SU-DHL-6 (cell line): ENCODE measurements around the gene B9D2.

Source experiments
- H2AFZ ChIP-seq: fragments of 200-600 bp; sonication (generic); 2 replicates; pipeline ENCODE4 v1.6.1; 2014; ENCODE audit warnings: low read depth, mild to moderate bottlenecking, moderate library complexity, mixed read lengths, antibody characterized with exemption, low read length; ENCODE audit not compliant: severe bottlenecking
- H3F3A ChIP-seq: fragments of 200-600 bp; shearing (Covaris generic); 2 replicates; pipeline ENCODE4 v1.6.0; 2016; ENCODE audit warnings: antibody characterized with exemption, mild to moderate bottlenecking; ENCODE audit not compliant: insufficient read depth
- H3K27ac ChIP-seq: fragments of 200-600 bp; sonication (generic); 2 replicates; pipeline ENCODE4 v1.5.1; 2016; ENCODE audit warnings: low read depth, mild to moderate bottlenecking, low read length, moderate library complexity, mixed read lengths
- H3K27me3 ChIP-seq: fragments of 200-600 bp; sonication (generic), shearing (Covaris generic); 2 replicates; pipeline ENCODE4 v1.6.0; 2014; ENCODE audit warnings: mild to moderate bottlenecking, low read length
- H3K36me3 ChIP-seq: fragments of 200-600 bp; sonication (generic); 2 replicates; pipeline ENCODE4 v1.6.1; 2014; ENCODE audit warnings: mild to moderate bottlenecking, low read length, mixed read lengths
- H3K4me2 ChIP-seq: fragments of 300-600, 200-600 bp; shearing (Covaris generic), sonication (generic); 2 replicates; pipeline ENCODE4 v1.6.0; 2014; ENCODE audit warnings: low read length, low read depth, mild to moderate bottlenecking; ENCODE audit not compliant: poor library complexity, severe bottlenecking
- H3K4me3 ChIP-seq: fragments of 200-600 bp; sonication (generic); 2 replicates; pipeline ENCODE4 v1.5.1; 2014; ENCODE audit warnings: antibody characterized with exemption, low read length, mild to moderate bottlenecking, mixed read lengths; ENCODE audit not compliant: insufficient read depth, poor library complexity, severe bottlenecking
- H3K79me2 ChIP-seq: fragments of 200-600 bp; sonication (generic); 2 replicates; pipeline ENCODE4 v1.6.1; 2014; ENCODE audit warnings: mild to moderate bottlenecking, low read length, moderate library complexity; ENCODE audit not compliant: insufficient read depth
- H3K9ac ChIP-seq: fragments of 200-600 bp; sonication (generic); 2 replicates; pipeline ENCODE4 v1.7.0; 2014; ENCODE audit warnings: mild to moderate bottlenecking, low read length
- H3K9me2 ChIP-seq: fragments of 200-600 bp; sonication (generic); replicated peaks from 2 replicates; pipeline ENCODE4 v1.6.1; 2014; ENCODE audit warnings: low read length; ENCODE audit not compliant: insufficient read depth
- H3K9me3 ChIP-seq: fragments of 200-600 bp; sonication (generic); 2 replicates; pipeline ENCODE4 v1.6.1; 2014; ENCODE audit warnings: low read length, mixed read lengths; ENCODE audit not compliant: insufficient read depth
- H4K20me1 ChIP-seq: fragments of 200-600 bp; sonication (generic); 2 replicates; pipeline ENCODE4 v1.6.1; 2014; ENCODE audit warnings: low read depth, mild to moderate bottlenecking, antibody characterized with exemption, low read length, moderate library complexity, mixed read lengths
- CTCF ChIP-seq: fragments of 200-600 bp; sonication (generic); IDR thresholded peaks from one replicate; pipeline ENCODE4 v1.5.1; 2017; ENCODE audit warnings: antibody characterized with exemption, mild to moderate bottlenecking, low read length, moderate library complexity; ENCODE audit not compliant: insufficient read depth, poor library complexity, severe bottlenecking
- EZH2phosphoT487 ChIP-seq: fragments of 200-600 bp; sonication (generic), shearing (Covaris generic); conservative IDR thresholded peaks from 2 replicates; pipeline ENCODE4 v1.6.1; 2018; ENCODE audit warnings: mild to moderate bottlenecking, antibody characterized with exemption, low read length, moderate library complexity, mixed read lengths

B9D2 gene

GRCh38 chr19:41339936-41340335, 24.0 kb downstream of the B9D2 start:
- Histone ChIP-seq H3K27me3 (no peaks in the 10 kb centered on the region), H3K4me3 (no peak overlapping the region), H4K20me1 (no peaks in the 10 kb centered on the region), H3K9me3 (no peaks in the 10 kb centered on the region), H2AFZ (no peak overlapping the region), H3K79me2 (peaks cover 4% of the 10 kb centered on the region), H3K9me2 (no peaks in the 10 kb centered on the region), H3K36me3 (peaks cover 4% of the 10 kb centered on the region; the same call in 1 of the 2 replicates), H3F3A (no peaks in the 10 kb centered on the region), H3K27ac (no peak overlapping the region), H3K9ac (no peak overlapping the region), H3K4me2 (no peak overlapping the region)
- TF ChIP-seq CTCF: no peak
- no peak for TF ChIP-seq EZH2phosphoT487

GRCh38 chr19:41335467-41335866, 28.5 kb downstream of the B9D2 start:
- Histone ChIP-seq H3K9me2 (no peaks in the 10 kb centered on the region), H3K27me3 (no peaks in the 10 kb centered on the region), H3F3A (no peaks in the 10 kb centered on the region), H3K79me2 (peaks cover 4% of the 10 kb centered on the region), H3K4me2 (no peak overlapping the region), H4K20me1 (no peaks in the 10 kb centered on the region), H3K4me3 (no peak overlapping the region), H3K9ac (no peak overlapping the region), H3K36me3 (peaks cover 5% of the 10 kb centered on the region; the same call in 1 of the 2 replicates), H2AFZ (no peak overlapping the region), H3K27ac (no peak overlapping the region), H3K9me3 (no peaks in the 10 kb centered on the region)
- no peak for TF ChIP-seq CTCF
- TF ChIP-seq EZH2phosphoT487: no peak

- Histone ChIP-seq H3K9ac (no peak overlapping the region), H3K4me2 (no peak overlapping the region), H3K27ac (no peak overlapping the region), H3K9me3 (no peaks in the 10 kb centered on the region), H4K20me1 (no peaks in the 10 kb centered on the region), H3K27me3 (no peaks in the 10 kb centered on the region), H2AFZ (no peak overlapping the region), H3K79me2 (peaks cover 4% of the 10 kb centered on the region), H3F3A (no peaks in the 10 kb centered on the region), H3K4me3 (no peak overlapping the region), H3K36me3 (peaks cover 4% of the 10 kb centered on the region; the same call in 1 of the 2 replicates), H3K9me2 (no peaks in the 10 kb centered on the region)
- no peak for TF ChIP-seq CTCF
- no peak for TF ChIP-seq EZH2phosphoT487
These were observed 29.2 kb downstream of the B9D2 start for GRCh38 chr19:41334793-41335192.
